Muscle layer of colon (tissue), 2 donors: ENCODE results near the gene GNPNAT1.

Source experiments
- H3K27ac ChIP-seq: one replicate; pipeline ENCODE4 v1.7.0; 2013; ENCODE audit warnings: low read depth, mild to moderate bottlenecking, low read length, moderate library complexity
- H3K27me3 ChIP-seq, 2 donors: one replicate each; pipeline ENCODE4 v1.7.0; 2013; ENCODE audit warnings: low read length in 2 of 2, mild to moderate bottlenecking in 2 of 2; ENCODE audit not compliant: insufficient read depth in 2 of 2, control insufficient read depth in 1 of 2
- H3K36me3 ChIP-seq: one replicate; pipeline ENCODE4 v1.7.0; 2013; ENCODE audit warnings: mild to moderate bottlenecking, low read length; ENCODE audit not compliant: insufficient read depth
- H3K4me1 ChIP-seq: one replicate; pipeline ENCODE4 v1.7.0; 2013; ENCODE audit warnings: mild to moderate bottlenecking, low read length; ENCODE audit not compliant: insufficient read depth
- H3K4me3 ChIP-seq, 2 donors: one replicate each; pipeline ENCODE4 v1.7.0; 2013; ENCODE audit warnings: low read length in 2 of 2, low read depth in 1 of 2, mild to moderate bottlenecking in 1 of 2, moderate library complexity in 1 of 2
- H3K9ac ChIP-seq: one replicate; pipeline ENCODE4 v1.7.0; 2013; ENCODE audit warnings: low read length
- H3K9me3 ChIP-seq: one replicate; pipeline ENCODE4 v1.7.0; 2013; ENCODE audit warnings: mild to moderate bottlenecking, low read length
- donor health status: abdominal sarcoma.
- donor health status: Adenocarcinoma of cecum.

Gene GNPNAT1

DNA sequence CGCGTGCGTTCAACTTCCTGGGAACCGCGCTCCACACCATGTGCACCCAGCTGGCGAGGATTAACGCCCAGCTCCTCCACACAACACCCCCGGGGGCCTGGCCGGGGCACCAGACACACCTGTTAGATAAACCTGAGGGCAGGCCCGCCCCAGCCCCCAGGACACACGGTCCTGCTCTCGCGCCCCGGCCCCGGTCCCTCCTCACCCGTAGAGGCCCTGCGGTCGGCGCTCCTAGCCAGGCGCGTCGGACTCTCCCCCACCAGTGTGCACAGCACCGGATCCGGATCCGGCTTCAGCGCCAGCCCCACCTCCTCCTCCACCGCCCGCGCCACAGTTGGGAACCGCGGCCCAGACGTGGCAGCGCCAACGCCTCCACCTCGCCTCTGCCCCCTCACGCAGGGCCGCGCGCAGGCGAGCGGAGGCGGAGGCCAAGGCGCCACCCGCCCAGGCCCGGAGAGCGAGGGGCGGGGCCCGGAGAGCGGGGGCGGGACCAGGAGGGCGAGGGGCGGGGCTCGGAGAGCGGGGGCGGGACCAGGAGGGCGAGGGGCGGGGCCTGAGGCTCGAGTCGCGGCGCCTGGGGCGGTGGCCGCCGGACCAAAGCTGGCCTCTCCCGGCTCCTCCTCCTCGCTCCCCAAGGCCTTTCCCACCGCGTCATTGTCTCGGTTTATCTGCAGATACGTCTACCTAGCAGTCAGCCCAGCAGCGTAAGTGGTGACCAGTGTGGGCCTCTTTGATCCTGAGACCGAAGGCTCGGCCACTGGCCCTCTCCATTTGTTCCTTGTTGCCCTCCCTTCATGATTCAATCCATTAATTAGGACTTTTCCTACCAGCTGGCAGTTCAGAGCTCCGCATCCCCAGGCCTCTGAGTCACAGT, at the start of gene GNPNAT1:
GNPNAT1 (minus strand) TSS at position 385 of the 874 bp plus-strand sequence. CDS start 6,957 bp downstream, outside the sequence.
- H3K4me1 ChIP-seq, result peaks cover 4% of the 10 kb centered on the region
- no peaks in the 10 kb centered on the region for H3K36me3 ChIP-seq
- peak within 1 kb of the TSS; percentile 44 for H3K9ac ChIP-seq
- no peaks in the 10 kb centered on the region for H3K27me3 ChIP-seq
- H3K4me3 ChIP-seq, result peak within 1 kb of the TSS; percentile 51 to 85
- H3K27ac ChIP-seq, result peak within 1 kb of the TSS; percentile 90
- no peaks in the 10 kb centered on the region for H3K9me3 ChIP-seq

DNA sequence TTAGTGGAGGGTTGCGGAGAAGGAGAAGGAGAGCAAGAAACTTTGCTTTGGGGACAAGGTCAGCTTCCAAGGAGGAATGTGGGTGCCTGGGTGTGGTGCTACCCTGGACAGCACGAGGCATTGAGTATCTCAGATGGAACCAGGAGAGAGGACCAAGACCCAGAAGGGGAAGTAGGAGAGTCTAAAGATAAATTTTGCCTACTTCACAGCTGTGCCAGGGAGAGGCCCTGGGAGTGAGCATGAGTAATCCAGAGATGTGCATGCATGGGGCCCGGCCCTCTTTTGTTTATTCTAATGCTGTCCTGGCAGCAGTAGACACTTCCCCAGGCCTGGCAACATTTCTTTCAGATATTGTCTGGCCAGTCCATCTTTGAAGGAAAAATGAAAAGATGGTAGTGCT, 49.5 kb upstream of the GNPNAT1 start:
- Histone ChIP-seq H3K4me1 (peaks cover 19% of the 10 kb centered on the region), H3K27me3 (no peaks in the 10 kb centered on the region), H3K4me3 (peak overlapping the region in 1 of 2 donors; percentile 15), H3K27ac (no peak overlapping the region), H3K36me3 (no peaks in the 10 kb centered on the region), H3K9me3 (no peaks in the 10 kb centered on the region), H3K9ac (no peak overlapping the region)

DNA sequence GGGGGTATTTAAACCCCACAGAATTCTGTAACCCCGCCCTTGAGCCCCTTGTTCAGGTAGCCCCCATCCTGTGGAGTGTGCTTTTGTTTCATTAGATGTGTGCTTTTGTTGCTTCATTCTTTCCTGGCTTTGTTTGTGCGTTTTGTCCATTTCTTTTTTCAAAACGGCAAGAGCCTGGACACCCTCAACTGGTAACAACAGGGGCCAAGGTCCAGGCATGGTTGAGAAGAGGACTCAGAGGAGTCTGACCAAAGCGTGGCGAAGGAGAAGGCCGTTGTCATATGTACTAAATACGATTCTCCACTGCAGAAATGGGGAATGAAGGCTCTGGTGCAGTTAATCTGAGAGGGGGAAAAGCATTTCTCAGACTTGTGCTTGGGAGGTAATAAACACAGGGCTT, 46.0 kb upstream of the GNPNAT1 start:
- H3K4me3 ChIP-seq, result no peak overlapping the region

DNA sequence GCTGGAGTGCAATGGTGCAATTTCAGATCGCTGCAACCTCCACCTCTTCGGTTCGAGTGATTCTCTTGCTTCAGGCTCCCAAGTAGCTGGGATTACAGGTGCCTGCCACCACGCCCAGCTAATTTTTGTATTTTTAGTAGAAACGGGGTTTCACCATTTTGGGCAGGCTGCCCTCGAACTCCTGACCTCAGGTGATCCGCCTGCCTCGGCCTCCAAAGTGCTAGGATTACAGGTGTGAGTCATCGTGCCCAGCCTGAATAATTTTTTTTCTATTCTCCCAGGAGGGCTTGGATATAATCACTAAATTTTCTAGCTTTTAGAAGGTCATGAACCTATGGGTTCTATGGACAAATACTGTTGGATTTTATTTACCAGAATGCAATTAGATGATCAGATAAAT, 44.7 kb upstream of the GNPNAT1 start:
- Histone ChIP-seq H3K27me3 (no peaks in the 10 kb centered on the region), H3K4me3 (no peak overlapping the region), H3K36me3 (no peaks in the 10 kb centered on the region), H3K27ac (no peak overlapping the region), H3K9me3 (no peaks in the 10 kb centered on the region), H3K4me1 (peaks cover 5% of the 10 kb centered on the region), H3K9ac (no peak overlapping the region)

More for the DNA sequence above, 46.0 kb upstream of the GNPNAT1 start:
- Histone ChIP-seq H3K36me3 (no peaks in the 10 kb centered on the region), H3K9me3 (no peaks in the 10 kb centered on the region), H3K27ac (no peak overlapping the region), H3K9ac (no peak overlapping the region), H3K4me1 (peaks cover 8% of the 10 kb centered on the region), H3K27me3 (no peaks in the 10 kb centered on the region)

DNA sequence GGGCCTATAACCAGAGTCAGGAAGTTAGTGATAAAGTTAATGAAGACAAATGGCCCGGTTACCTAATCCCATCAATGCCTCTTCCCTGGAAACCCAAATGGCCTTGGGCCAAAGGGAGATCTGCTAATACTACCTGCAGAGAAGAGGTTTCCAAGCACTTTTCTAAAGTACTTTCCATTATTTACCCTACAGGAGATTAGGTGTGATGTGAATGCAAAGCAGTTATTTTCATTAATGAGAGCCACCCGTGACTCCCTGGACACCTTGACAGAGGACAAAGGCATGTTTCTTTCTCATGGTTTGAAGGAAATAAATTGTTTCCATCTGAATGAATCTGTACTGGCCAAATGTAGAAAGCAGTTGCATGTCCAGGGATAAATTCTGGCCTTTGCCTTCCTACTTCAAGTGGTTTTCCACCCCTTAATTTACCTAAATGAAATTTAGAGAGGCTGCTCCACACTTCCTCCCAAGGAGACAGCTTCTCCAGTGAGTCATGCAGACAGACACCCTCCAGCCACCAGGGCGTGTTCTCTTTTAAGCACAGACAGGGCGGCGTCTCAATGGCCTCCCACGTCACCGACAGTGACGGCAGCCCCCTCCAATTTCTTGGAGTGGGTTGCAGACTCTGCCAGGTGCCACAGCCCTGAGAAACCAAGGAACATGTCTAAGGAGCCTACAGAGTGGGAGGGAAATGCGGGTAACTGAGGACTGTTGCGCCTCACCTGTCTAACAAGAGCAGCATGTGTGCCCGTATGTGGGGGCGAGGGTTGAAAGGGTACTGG, 43.9 kb upstream of the GNPNAT1 start:
- no peak overlapping the region for H3K9ac ChIP-seq
- H3K9me3 ChIP-seq, result no peaks in the 10 kb centered on the region
- H3K4me3 ChIP-seq, result no peak overlapping the region
- H3K36me3 ChIP-seq, result no peaks in the 10 kb centered on the region
- H3K27ac ChIP-seq, result no peak overlapping the region
- no peaks in the 10 kb centered on the region for H3K4me1 ChIP-seq
- no peaks in the 10 kb centered on the region for H3K27me3 ChIP-seq

DNA sequence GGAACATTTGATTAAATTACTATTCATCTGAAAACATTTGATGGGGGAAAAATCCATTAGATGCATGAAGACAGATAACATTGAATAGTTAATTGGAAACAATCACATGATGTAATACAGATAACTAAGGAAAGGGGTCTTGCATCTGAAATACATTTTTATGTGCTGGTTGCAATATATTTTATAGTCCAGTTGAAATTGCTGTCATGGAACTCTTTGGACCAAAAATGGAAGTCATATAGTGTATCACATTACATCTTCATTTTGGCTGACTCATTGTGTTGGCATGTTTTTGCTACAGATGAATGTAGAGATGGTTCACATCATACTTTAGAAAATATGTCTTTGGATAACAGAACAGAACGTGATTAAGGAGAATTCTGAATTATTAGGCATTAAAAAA, 43.0 kb upstream of the GNPNAT1 start:
- Histone ChIP-seq H3K27ac (no peak overlapping the region), H3K9ac (no peak overlapping the region), H3K9me3 (no peaks in the 10 kb centered on the region), H3K4me3 (no peak overlapping the region), H3K36me3 (no peaks in the 10 kb centered on the region), H3K4me1 (no peaks in the 10 kb centered on the region), H3K27me3 (no peaks in the 10 kb centered on the region)

DNA sequence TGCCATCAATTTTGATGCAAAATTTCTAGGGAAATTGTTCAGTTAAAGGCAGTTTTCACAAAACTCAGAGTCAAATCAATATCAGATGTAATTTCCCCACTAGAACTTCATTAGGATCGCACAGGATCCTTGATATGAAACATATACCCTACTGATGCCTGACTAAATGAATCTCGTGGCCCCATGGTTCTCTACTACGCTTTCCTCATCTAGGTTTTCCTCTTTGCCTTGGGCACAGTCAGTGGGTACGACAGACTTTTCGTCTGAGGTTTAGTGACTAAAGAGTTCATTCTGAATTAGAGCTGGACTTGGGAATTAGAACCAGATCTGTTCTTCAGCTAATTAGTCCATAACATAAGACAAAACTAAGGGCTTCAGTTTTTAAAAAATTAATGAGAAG, 42.5 kb upstream of the GNPNAT1 start:
- Histone ChIP-seq H3K9ac (no peak overlapping the region), H3K4me1 (no peaks in the 10 kb centered on the region), H3K36me3 (no peaks in the 10 kb centered on the region), H3K27ac (no peak overlapping the region), H3K9me3 (no peaks in the 10 kb centered on the region), H3K4me3 (no peak overlapping the region), H3K27me3 (no peaks in the 10 kb centered on the region)

DNA sequence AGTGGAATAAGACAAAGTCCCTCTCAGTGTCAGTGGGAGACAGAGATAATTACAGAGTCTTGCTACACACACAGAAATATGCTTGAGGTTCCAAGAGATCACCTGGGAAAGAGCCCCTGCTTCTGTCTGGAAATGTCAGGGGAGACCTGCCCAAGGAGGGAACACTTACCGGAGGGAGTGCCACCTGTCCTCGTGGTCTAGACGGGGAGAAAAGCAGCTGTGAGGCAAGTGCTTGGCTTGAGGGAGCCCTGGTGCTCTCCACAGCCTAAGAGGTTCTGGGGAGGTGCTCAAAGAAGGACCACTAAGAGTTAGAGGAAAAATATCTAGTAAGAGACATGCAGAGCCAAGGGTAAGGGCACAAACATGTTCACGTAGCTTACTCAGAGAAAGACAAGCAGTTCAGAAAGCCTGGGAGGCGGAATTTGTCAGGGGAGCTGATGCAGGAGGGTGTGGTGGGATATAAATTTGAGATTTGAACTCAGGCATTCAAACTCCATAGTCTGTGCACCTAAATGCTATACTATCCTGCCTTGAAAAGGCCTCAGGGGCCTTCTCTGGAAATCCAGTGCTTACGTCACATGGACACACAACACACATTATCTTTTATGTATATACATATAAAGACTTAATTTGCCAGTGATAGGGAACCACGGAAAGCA, 38.2 kb upstream of the GNPNAT1 start:
- Histone ChIP-seq H3K9ac (no peak overlapping the region), H3K4me3 (no peak overlapping the region), H3K27ac (no peak overlapping the region), H3K4me1 (no peaks in the 10 kb centered on the region), H3K9me3 (no peaks in the 10 kb centered on the region), H3K36me3 (no peaks in the 10 kb centered on the region), H3K27me3 (no peaks in the 10 kb centered on the region)

DNA sequence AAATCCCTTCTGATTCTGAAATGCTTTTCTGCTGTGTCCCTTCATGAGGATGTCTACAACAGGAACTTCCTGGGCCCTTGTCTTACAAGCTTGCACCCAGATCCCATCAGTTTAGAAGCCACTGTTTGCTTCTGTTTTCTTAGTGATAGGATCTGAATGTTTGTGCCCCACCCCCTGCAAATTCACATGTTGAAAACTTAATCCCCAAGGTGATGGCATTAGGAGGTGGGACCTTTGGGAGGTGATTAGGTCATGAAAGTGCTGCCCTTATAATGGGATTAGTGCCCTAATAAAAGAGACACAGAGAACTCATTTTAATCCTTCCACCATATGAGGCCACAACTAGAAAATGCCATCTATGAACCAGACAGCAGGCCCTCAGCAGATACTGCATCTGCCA, 36.0 kb upstream of the GNPNAT1 start:
- no peaks in the 10 kb centered on the region for H3K4me1 ChIP-seq
- H3K4me3 ChIP-seq, result no peak overlapping the region
- no peaks in the 10 kb centered on the region for H3K9me3 ChIP-seq
- no peak overlapping the region for H3K9ac ChIP-seq
- no peaks in the 10 kb centered on the region for H3K27me3 ChIP-seq
- H3K27ac ChIP-seq, result no peak overlapping the region
- H3K36me3 ChIP-seq, result no peaks in the 10 kb centered on the region

DNA sequence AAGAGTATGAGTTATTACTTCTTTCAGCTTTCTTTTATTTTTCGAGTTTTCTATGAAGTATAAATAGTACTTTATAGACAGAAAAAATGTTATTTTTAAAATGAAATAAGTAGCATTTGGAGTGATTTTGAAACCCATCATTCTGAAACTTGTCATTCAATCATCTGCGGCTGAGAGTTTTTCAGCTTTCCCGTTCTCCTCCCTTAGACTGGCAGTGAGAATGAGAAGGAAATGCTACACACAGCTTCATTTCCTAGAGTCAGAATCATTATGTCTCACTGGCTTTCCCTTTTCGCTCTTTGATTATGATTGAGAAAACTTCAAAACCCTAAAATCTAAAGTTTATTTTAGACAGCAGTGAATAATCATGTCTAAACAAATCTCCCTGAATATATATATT, 33.7 kb upstream of the GNPNAT1 start:
- Histone ChIP-seq H3K36me3 (no peaks in the 10 kb centered on the region), H3K27ac (no peak overlapping the region), H3K9ac (no peak overlapping the region), H3K9me3 (no peaks in the 10 kb centered on the region), H3K27me3 (no peaks in the 10 kb centered on the region), H3K4me3 (no peak overlapping the region), H3K4me1 (no peaks in the 10 kb centered on the region)

DNA sequence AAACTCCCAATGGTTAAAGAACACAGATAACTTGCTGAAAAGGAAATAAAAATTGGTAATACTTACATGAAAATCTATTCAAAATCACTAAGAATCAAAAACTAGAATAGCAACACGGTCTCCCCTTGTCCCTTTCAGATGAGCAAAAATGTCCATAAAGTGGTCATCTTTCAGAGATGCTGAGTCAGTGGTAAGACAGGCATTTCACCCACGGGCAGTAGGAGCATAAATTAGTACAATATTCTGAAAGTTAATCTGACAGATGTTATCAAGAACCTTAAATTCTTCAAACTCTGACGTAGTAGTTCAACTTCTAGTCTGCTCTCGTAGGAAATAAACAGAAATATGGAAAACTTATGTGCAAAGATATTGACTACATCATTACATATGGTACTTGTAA, 33.1 kb upstream of the GNPNAT1 start:
- Histone ChIP-seq H3K9me3 (no peaks in the 10 kb centered on the region), H3K27ac (no peak overlapping the region), H3K36me3 (no peaks in the 10 kb centered on the region), H3K4me1 (no peaks in the 10 kb centered on the region), H3K9ac (no peak overlapping the region), H3K27me3 (no peaks in the 10 kb centered on the region), H3K4me3 (no peak overlapping the region)
